ENCODE measurements around the gene PPCDC. TPM values are rescaled to one million over a fixed set of nuclear protein-coding genes. Genes with fewer than 3 reads are reported as not detected.

The PPCDC gene
- total and polyA plus RNA-seq, 12 donors: 17.4 to 36.4 (median 24.7) TPM

DNA sequence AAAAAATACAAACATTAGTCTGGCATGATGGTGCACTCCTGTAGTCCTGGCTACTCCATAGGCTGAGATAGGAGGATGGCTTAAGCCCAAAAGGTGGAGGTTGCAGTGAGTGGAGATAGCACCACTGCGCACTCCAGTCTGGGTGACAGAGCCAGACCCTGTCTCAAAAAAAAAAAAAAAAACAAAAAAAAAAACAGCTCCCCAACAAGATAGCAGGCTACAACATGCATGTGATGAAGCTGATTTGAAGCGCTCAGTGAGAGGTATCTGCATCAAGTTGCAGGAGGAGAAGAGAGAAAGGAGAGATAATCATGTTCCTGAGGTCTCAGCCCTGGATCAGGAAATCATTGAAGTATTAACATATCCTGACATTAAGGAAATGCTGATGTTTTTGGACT lies 608 bp upstream of the PPCDC start:
- TF ChIP-seq POLR2A (IDR thresholded peaks at IDR 0.05): no peak
- no peak for TF ChIP-seq CTCF (IDR thresholded peaks at IDR 0.05)

GRCh38 chr15:75023872-75024636 lies 664 bp downstream of the PPCDC start:
- WGBS, 4 donors: 9 to 11% (median 10%) methylated on average over 12 of the region's 12 CpGs
- peak in 6 of 7 donors; percentile 50 to 80 (median 67) for DNase-seq
- intact Hi-C loops (cut with DNase I): loop anchor here in 1 of 2 donors (10.0 kb wide), 1 partner anchor 281 kb away; no protein-coding TSS in a partner anchor
- peak overlapping the region; percentile 5 to 87 (median 86) for H3K4me3 ChIP-seq
- H3K27me3 ChIP-seq: no peaks in the 10 kb centered on the region
- peaks cover 19 to 20% of the 10 kb centered on the region in 2 donors for H3K4me1 ChIP-seq (replicated peaks in 1 of 2)
- TF ChIP-seq CTCF (IDR thresholded peaks at IDR 0.05): no peak
- no peak for TF ChIP-seq POLR2A (IDR thresholded peaks at IDR 0.05)
- peak overlapping the region; percentile 26 to 96 (median 90) for H3K27ac ChIP-seq
- H3K9me3 ChIP-seq (replicated peaks in 1 of 3): no peaks in the 10 kb centered on the region
- no peaks in the 10 kb centered on the region for H3K36me3 ChIP-seq (replicated peaks in 1 of 2)

More for the DNA sequence above, 608 bp upstream of the PPCDC start:
- DNase-seq: no peak
- no peaks in the 10 kb centered on the region for H3K36me3 ChIP-seq (replicated peaks in 1 of 2)
- no peaks in the 10 kb centered on the region for H3K27me3 ChIP-seq
- no peaks in the 10 kb centered on the region for H3K9me3 ChIP-seq (replicated peaks in 1 of 3)
- intact Hi-C loops (cut with DNase I): loop anchor here in 1 of 2 donors (10.0 kb wide), 1 partner anchor 282 kb away; no protein-coding TSS in a partner anchor
- WGBS, 4 donors: 92 to 97% (median 96%) methylated on average over 2 of the region's 2 CpGs
- peaks cover 17% of the 10 kb centered on the region in 2 donors for H3K4me1 ChIP-seq (replicated peaks in 1 of 2)
- no peak overlapping the region for H3K4me3 ChIP-seq
- no peak overlapping the region for H3K27ac ChIP-seq

DNA sequence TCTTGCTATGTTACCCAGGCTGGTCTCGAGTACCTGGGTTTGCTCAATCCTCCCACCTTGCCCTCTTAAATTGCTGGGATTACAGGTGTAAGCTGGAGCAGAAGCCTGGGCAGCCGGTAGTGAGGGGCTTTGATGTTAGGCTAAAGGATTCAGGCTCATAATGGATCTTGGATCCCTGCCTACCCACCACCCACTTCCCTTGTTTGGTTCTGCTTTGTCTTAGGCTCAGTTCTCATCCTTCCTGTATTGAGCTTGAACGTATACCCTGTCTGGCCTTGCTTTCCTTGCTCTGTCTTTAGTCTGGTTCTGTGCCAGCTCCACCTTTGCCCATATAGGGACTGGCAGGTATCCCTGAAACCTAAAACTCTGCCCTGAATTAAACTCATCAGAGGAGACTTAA lies 1.7 kb downstream of the PPCDC start:
- TF ChIP-seq CTCF (IDR thresholded peaks at IDR 0.05): no peak
- no peaks in the 10 kb centered on the region for H3K27me3 ChIP-seq
- peaks cover 30% of the 10 kb centered on the region in 2 donors for H3K4me1 ChIP-seq (replicated peaks in 1 of 2)
- H3K4me3 ChIP-seq: no peak overlapping the region
- H3K27ac ChIP-seq: peak overlapping the region in 1 of 5 donors; percentile 22
- DNase-seq: peak in 1 of 7 donors; percentile 28
- H3K9me3 ChIP-seq (replicated peaks in 1 of 3): no peaks in the 10 kb centered on the region
- 58 to 77% (median 73%) methylated on average over 3 of the region's 3 CpGs for WGBS, 4 donors
- H3K36me3 ChIP-seq (replicated peaks in 1 of 2): no peaks in the 10 kb centered on the region
- intact Hi-C loops (cut with DNase I): loop anchor here (5.0 to 10.0 kb wide), 2 partner anchors 182 to 280 kb away; no protein-coding TSS in a partner anchor

- Histone ChIP-seq H3K27ac (no peak overlapping the region), H3K9me3 (replicated peaks in 1 of 3) (no peaks in the 10 kb centered on the region), H3K27me3 (no peaks in the 10 kb centered on the region), H3K36me3 (replicated peaks in 1 of 2) (no peaks in the 10 kb centered on the region), H3K4me1 (replicated peaks in 1 of 2) (peaks cover 35 to 36% of the 10 kb centered on the region in 2 donors), H3K4me3 (no peak overlapping the region)
- intact Hi-C loops (cut with DNase I): loop anchor here (5.0 to 10.0 kb wide), 2 partner anchors 182 to 279 kb away; no protein-coding TSS in a partner anchor
- no peak for DNase-seq
- TF ChIP-seq CTCF (IDR thresholded peaks at IDR 0.05) (no peak), POLR2A (IDR thresholded peaks at IDR 0.05) (no peak)
- 89 to 94% (median 91%) methylated on average over 4 to 5 of the region's 5 CpGs for WGBS, 4 donors
These were observed 2.3 kb downstream of the PPCDC start for GRCh38 chr15:75025548-75026260.

Measured in adrenal gland (tissue), 12 donors.